RKO (cell line): ENCODE data around the gene TMEM176A.
"Not testable (repeated sequence)": the region's sequence is repeated elsewhere in the genome, so short reads cannot be mapped to it uniquely, and the experiment has no call there.

Experiments used
- DNase-seq: peaks from one replicate; pipeline ENCODE4 v3.0.0-alpha.2; 2016; ENCODE audit warnings: low spot score

Gene TMEM176A, protein sequence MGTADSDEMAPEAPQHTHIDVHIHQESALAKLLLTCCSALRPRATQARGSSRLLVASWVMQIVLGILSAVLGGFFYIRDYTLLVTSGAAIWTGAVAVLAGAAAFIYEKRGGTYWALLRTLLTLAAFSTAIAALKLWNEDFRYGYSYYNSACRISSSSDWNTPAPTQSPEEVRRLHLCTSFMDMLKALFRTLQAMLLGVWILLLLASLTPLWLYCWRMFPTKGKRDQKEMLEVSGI

GRCh38 chr7:150800581-150801241 is at the start of gene TMEM176A:
TSS of gene TMEM176A (plus strand) at chr7:150800769. CDS start at chr7:150801551, 782 bp downstream.
- DNase-seq, result no peak

GRCh38 chr7:150751702-150752101 is 48.9 kb upstream of the TMEM176A start:
- DNase-seq, result no peak

GRCh38 chr7:150753239-150753638 is 47.3 kb upstream of the TMEM176A start:
- no peak for DNase-seq

GRCh38 chr7:150753826-150754603 is 46.6 kb upstream of the TMEM176A start:
- peak; percentile 35 for DNase-seq

DNA sequence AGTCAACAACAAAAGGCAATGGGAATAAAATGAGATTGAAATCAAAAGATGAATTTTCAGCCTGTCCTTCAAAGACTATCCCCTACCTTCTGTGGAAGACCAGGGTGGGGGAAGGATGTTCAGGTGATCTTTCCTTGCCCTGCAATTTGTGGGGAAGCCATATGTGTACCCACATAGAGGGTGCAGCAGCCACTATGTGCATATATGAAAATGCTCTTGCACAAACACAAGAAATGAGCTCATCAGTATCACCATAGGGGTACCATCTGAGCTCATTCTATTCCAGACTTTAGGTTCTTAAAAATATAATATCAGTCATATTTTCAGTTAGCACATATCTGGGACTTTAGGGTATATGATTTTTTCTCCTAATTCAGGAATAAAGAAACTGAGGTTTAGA is 45.6 kb upstream of the TMEM176A start:
- no peak for DNase-seq

- DNase-seq, result peak; percentile 12
These were observed 45.0 kb upstream of the TMEM176A start for GRCh38 chr7:150755473-150756099.

GRCh38 chr7:150756166-150756565 is 44.4 kb upstream of the TMEM176A start:
- DNase-seq, result no peak

DNA sequence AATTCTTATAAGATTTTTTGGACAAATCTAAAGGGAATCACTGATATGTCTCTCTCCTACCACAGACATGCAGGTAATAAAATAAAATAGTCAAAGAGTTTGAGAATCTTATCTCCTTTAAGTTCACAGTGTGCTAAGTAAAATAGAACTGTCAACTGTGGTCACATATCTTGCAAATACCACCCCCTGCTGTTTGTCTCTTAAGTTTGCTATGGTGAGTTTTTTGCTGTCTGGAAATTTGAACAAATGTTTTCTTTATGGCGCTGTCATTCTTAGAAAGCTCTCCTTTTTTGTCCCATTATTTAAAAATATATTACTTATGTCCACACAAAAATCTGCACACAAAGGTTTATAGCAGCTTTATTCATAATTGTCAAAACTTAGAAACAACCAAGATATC is 43.7 kb upstream of the TMEM176A start:
- DNase-seq, result no peak

- DNase-seq, result no peak
These were observed 41.1 kb upstream of the TMEM176A start for GRCh38 chr7:150759479-150759878.

DNA sequence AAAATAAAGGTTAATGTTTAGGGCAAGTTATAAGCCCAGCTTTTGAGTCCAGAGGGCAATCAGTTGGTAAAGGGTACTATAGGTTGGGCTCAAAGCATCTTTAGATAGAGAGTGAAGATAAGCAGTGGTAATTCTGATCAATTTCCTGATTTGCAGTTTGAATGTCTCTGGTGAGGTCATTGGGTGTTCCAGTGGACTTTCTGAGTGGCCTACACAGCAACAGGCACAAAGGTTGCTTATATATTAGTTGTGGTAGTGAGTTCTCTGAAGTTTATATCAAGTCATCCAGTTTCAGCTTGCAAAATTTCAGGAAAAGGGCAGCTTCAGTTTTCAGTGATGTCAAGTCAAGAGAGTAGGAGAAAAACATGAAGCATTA is 34.2 kb upstream of the TMEM176A start:
- DNase-seq, result no peak

GRCh38 chr7:150769768-150770167 is 30.8 kb upstream of the TMEM176A start:
- no peak for DNase-seq

- DNase-seq, result not testable (repeated sequence)
These were observed 26.4 kb upstream of the TMEM176A start for GRCh38 chr7:150774131-150774530.

DNA sequence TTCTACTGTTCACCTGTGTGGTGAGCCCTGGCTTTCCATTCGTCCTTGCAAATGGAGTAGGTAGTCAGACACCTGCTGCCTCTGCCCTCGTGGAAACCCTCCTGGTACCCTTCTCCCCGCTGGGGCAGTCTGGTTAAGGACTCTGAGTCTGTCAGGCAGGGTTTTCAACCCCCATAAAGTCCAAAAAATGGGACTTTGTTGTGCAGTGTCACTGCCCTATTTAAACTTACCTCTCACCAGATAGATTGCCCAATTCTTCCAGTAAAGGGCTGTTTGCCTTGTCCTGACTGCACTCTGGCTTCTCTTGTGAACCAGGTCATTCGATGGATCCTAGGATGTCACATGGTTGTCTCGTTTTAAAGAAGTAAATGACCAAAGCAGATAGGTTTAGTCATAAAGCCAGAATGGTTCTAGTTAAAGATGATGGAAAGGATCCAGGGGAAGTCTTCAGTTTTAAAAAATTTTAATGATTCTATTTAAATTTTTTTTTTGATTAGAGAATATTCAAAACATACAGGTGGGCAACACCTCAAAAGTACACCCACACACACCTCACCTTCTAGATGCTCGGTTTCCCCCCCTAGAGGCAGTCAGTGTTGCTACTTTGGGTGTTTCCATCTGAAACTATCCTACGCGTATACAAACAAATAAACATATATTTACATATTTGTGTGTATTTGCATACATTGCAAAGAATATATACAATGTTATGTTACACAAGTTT is 22.4 kb upstream of the TMEM176A start:
- no peak for DNase-seq

DNA sequence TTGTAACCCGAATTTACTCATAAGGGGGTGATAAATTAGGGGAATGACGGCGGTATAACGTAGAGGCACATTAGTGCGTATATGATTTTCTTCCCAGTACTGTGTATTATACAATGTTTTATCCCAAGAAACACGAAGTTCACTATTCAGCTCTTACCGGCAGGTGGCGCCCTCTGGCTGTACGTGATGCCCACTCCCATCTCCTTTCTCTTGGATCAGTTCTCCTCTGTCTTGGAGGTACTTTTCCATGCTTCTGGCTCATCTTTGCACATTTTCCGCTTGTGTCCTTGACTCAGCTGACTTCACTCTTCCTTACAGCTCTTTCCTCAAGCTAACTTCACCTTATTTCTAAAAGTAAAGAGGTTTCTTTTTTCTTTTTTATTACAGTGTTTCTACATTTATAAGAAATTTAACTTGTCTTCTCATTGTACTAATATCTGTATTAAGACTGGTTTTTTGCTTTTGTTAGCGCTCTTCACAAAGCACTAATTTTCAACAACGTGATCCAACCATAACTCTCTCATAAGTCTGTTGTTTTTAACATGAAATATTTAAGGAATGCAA is 21.7 kb upstream of the TMEM176A start:
- DNase-seq, result peak; percentile 84

- DNase-seq, result no peak
These were observed 20.3 kb upstream of the TMEM176A start for GRCh38 chr7:150780292-150780691.

DNA sequence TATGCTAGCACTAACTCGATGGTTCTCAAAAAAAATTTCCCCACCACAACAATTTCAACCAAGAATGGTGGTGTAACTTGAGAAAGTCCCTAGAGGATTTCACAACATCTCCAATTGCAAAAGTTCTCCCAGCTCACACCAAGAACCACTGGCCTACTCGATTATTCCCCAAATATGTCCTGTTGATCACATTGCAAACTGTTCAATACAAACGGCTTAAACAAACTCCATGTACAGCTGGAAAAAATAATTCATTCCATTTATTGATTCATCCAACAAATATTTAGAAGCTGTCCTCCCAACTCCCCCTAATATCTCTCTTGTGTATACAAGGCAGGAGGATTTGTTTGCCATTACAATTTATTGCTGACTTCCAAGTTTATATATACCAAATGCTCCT is 19.5 kb upstream of the TMEM176A start:
- no peak for DNase-seq

DNA sequence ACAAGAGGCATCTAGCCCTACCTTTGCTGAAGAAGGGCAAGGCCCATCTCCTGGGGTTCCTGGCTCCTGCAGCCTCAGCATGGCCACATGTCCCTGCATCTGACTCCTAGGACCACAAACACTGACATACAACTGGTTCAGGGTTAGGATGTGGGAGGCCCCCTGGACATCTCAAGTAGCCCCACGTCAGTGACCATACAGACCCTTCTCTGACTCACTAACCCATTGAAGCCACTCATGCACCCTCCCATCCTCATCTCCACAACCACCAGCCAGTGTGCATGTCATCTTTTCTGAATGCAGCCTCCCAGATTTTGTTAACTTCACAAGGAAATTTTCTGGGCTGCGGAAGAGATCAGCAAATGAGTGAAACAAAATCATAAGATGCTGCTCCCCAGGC is 18.6 kb upstream of the TMEM176A start:
- no peak for DNase-seq

GRCh38 chr7:150784120-150784736 is 16.3 kb upstream of the TMEM176A start:
- DNase-seq, result no peak

- no peak for DNase-seq
These were observed 15.6 kb upstream of the TMEM176A start for GRCh38 chr7:150784954-150785353.

DNA sequence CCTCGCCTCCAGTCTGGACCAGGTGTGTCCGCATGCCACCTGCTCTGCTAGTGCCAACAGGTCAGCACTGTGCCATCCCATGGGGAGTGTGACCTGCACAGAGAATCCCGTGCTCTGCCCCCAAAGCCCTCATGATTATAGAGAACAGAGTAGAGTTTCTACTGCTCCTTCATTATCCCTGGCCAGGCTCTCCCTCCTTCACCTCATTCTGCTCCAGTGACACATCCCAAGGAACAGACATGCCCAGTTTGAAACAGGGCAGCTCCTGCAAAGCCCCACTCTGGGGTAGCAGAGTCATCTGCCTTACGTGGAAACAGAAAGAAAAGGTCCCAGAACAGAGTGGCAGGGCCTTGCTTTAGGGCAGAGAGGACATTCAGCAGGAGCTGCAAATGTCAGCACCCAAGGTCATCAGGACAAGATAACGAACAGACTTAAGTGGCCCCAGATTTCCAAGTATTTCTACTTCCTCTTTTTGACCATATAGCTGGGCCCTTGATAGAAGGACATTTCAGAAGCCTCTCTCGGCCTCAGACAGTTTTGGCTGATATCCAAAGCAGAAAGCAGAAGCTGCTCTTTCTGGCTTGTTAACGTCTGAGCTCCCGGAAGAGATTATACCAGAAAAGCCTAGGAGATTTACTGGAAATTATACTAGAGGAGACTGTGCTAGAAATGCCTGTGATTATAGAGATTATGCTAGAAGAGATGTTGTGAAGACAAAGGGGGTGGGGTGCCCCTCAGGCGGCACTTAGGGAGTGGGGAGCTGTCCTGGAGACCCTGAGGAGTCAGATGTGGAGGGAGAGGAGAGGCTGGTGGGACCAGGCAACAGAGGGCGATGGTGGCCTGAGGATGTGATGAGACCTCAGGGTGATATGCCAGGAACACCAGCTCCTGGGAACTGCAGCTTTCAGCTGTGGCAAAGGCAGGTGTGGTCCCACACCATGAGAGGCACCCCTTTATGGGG is 13.0 kb upstream of the TMEM176A start:
- no peak for DNase-seq
